ENCODE data around the gene SLC39A5.
A peak's percentile ranks its signal among the peaks of the same experiment; 100 is the strongest.

SLC39A5 gene

GRCh38 chr12:56223571-56224101 lies 6.2 kb upstream of the SLC39A5 start:
- DNase-seq (no peak), ATAC-seq (replicated peaks) (no peak)
- peak overlapping the region; percentile 76 for H3K27ac Mint-ChIP-seq
- H3K4me3 Mint-ChIP-seq: peak overlapping the region; percentile 86 to 92
- H3K4me1 Mint-ChIP-seq: peaks cover 29 to 42% of the 10 kb centered on the region in 2 donors
- no peaks in the 10 kb centered on the region for H3K9me3 Mint-ChIP-seq
- no peaks in the 10 kb centered on the region for H3K27me3 Mint-ChIP-seq
- H3K36me3 Mint-ChIP-seq: peaks cover 9 to 27% of the 10 kb centered on the region in 2 donors

GRCh38 chr12:56224102-56224701 lies 5.6 kb upstream of the SLC39A5 start, which contains the start of gene NABP2:
NABP2 (plus strand) TSS chr12:56224342; CDS start chr12:56224857, 515 bp downstream.
- Mint-ChIP-seq H3K4me3 (peak within 1 kb of the TSS; percentile 86 to 92), H3K9me3 (no peaks in the 10 kb centered on the region), H3K36me3 (peaks cover 11 to 29% of the 10 kb centered on the region in 2 donors), H3K4me1 (peaks cover 29 to 42% of the 10 kb centered on the region in 2 donors), H3K27me3 (no peaks in the 10 kb centered on the region), H3K27ac (peak within 1 kb of the TSS; percentile 91)
- ATAC-seq (replicated peaks) (peak; percentile 83 to 85), DNase-seq (peak; percentile 95)

GRCh38 chr12:56224954-56225353 lies 4.9 kb upstream of the SLC39A5 start:
- Mint-ChIP-seq H3K4me1 (peaks cover 28 to 43% of the 10 kb centered on the region in 2 donors), H3K36me3 (peaks cover 16 to 35% of the 10 kb centered on the region in 2 donors), H3K27me3 (no peaks in the 10 kb centered on the region), H3K9me3 (no peaks in the 10 kb centered on the region), H3K27ac (peak overlapping the region; percentile 91), H3K4me3 (peak overlapping the region; percentile 86 to 92)
- no peak for DNase-seq
- ATAC-seq (replicated peaks): no peak

- Mint-ChIP-seq H3K9me3 (no peaks in the 10 kb centered on the region), H3K27ac (no peak overlapping the region), H3K4me3 (no peak overlapping the region), H3K36me3 (peaks cover 16 to 28% of the 10 kb centered on the region in 2 donors), H3K4me1 (peaks cover 16 to 20% of the 10 kb centered on the region in 2 donors), H3K27me3 (no peaks in the 10 kb centered on the region)
- ATAC-seq (replicated peaks) (no peak), DNase-seq (no peak)
Measured at GRCh38 chr12:56229082-56229481, 769 bp upstream of the SLC39A5 start.

- Mint-ChIP-seq H3K4me1 (peaks cover 4 to 7% of the 10 kb centered on the region in 2 donors), H3K9me3 (no peaks in the 10 kb centered on the region), H3K27ac (peak overlapping the region; percentile 42), H3K4me3 (no peak overlapping the region), H3K36me3 (peaks cover 13 to 24% of the 10 kb centered on the region in 2 donors), H3K27me3 (no peaks in the 10 kb centered on the region)
- ATAC-seq (replicated peaks) (no peak), DNase-seq (no peak)
Measured at GRCh38 chr12:56230432-56231183, 757 bp downstream of the SLC39A5 start.

- Mint-ChIP-seq H3K4me1 (peaks cover 4 to 5% of the 10 kb centered on the region in 2 donors), H3K27ac (no peak overlapping the region), H3K9me3 (no peaks in the 10 kb centered on the region), H3K36me3 (peaks cover 11 to 24% of the 10 kb centered on the region in 2 donors), H3K27me3 (no peaks in the 10 kb centered on the region), H3K4me3 (no peak overlapping the region)
- ATAC-seq (replicated peaks) (no peak), DNase-seq (no peak)
Measured at GRCh38 chr12:56231184-56231582, 1.3 kb downstream of the SLC39A5 start.

- peak overlapping the region; percentile 83 for H3K27ac Mint-ChIP-seq
- ATAC-seq (replicated peaks) (no peak), DNase-seq (no peak)
- peaks cover 4 to 5% of the 10 kb centered on the region in 2 donors for H3K4me1 Mint-ChIP-seq
- peaks cover 2 to 26% of the 10 kb centered on the region in 2 donors for H3K36me3 Mint-ChIP-seq
- no peak overlapping the region for H3K4me3 Mint-ChIP-seq
- no peaks in the 10 kb centered on the region for H3K27me3 Mint-ChIP-seq
- no peaks in the 10 kb centered on the region for H3K9me3 Mint-ChIP-seq
Measured at GRCh38 chr12:56234746-56235436, 5.0 kb downstream of the SLC39A5 start.

GRCh38 chr12:56236091-56236490 lies 6.2 kb downstream of the SLC39A5 start:
- H3K4me1 Mint-ChIP-seq: no peaks in the 10 kb centered on the region
- H3K36me3 Mint-ChIP-seq: peaks cover 7 to 29% of the 10 kb centered on the region in 2 donors
- no peaks in the 10 kb centered on the region for H3K9me3 Mint-ChIP-seq
- H3K27me3 Mint-ChIP-seq: no peaks in the 10 kb centered on the region
- no peak for ATAC-seq (replicated peaks)
- H3K4me3 Mint-ChIP-seq: no peak overlapping the region
- no peak overlapping the region for H3K27ac Mint-ChIP-seq
- DNase-seq: no peak

GRCh38 chr12:56236985-56237384 lies 7.1 kb downstream of the SLC39A5 start:
- H3K27ac Mint-ChIP-seq: no peak overlapping the region
- ATAC-seq (replicated peaks) (no peak), DNase-seq (no peak)
- no peak overlapping the region for H3K4me3 Mint-ChIP-seq
- no peaks in the 10 kb centered on the region for H3K27me3 Mint-ChIP-seq
- peaks cover 2% of the 10 kb centered on the region in 2 donors for H3K4me1 Mint-ChIP-seq
- no peaks in the 10 kb centered on the region for H3K9me3 Mint-ChIP-seq
- peaks cover 12 to 36% of the 10 kb centered on the region in 2 donors for H3K36me3 Mint-ChIP-seq

- no peaks in the 10 kb centered on the region for H3K9me3 Mint-ChIP-seq
- H3K27me3 Mint-ChIP-seq: no peaks in the 10 kb centered on the region
- ATAC-seq (replicated peaks) (no peak), DNase-seq (no peak)
- H3K4me1 Mint-ChIP-seq: peaks cover 7 to 8% of the 10 kb centered on the region in 2 donors
- H3K4me3 Mint-ChIP-seq: no peak overlapping the region
- no peak overlapping the region for H3K27ac Mint-ChIP-seq
- H3K36me3 Mint-ChIP-seq: peaks cover 17 to 42% of the 10 kb centered on the region in 2 donors
Measured at GRCh38 chr12:56237552-56237951, 7.7 kb downstream of the SLC39A5 start.

- peaks cover 21 to 56% of the 10 kb centered on the region in 2 donors for H3K36me3 Mint-ChIP-seq
- DNase-seq: no peak
- ATAC-seq (replicated peaks): no peak
- no peaks in the 10 kb centered on the region for H3K9me3 Mint-ChIP-seq
- no peaks in the 10 kb centered on the region for H3K27me3 Mint-ChIP-seq
- H3K27ac Mint-ChIP-seq: peak overlapping the region; percentile 72
- peaks cover 10 to 11% of the 10 kb centered on the region in 2 donors for H3K4me1 Mint-ChIP-seq
- no peak overlapping the region for H3K4me3 Mint-ChIP-seq
Measured at GRCh38 chr12:56241424-56242303, 11.8 kb downstream of the SLC39A5 start.

- no peak for ATAC-seq (replicated peaks)
- H3K36me3 Mint-ChIP-seq: peaks cover 28 to 56% of the 10 kb centered on the region in 2 donors
Measured at GRCh38 chr12:56242986-56243385, 13.1 kb downstream of the SLC39A5 start.

GRCh38 chr12:56243731-56244181 lies 13.9 kb downstream of the SLC39A5 start:
- DNase-seq: no peak

More at GRCh38 chr12:56242986-56243385, 13.1 kb downstream of the SLC39A5 start:
- no peak for DNase-seq
- Mint-ChIP-seq H3K27ac (no peak overlapping the region), H3K9me3 (no peaks in the 10 kb centered on the region), H3K4me1 (peaks cover 10 to 11% of the 10 kb centered on the region in 2 donors), H3K4me3 (no peak overlapping the region), H3K27me3 (no peaks in the 10 kb centered on the region)

More at GRCh38 chr12:56243731-56244181, 13.9 kb downstream of the SLC39A5 start:
- Mint-ChIP-seq H3K27ac (no peak overlapping the region), H3K4me1 (peaks cover 10 to 11% of the 10 kb centered on the region in 2 donors), H3K36me3 (peaks cover 28 to 56% of the 10 kb centered on the region in 2 donors), H3K4me3 (no peak overlapping the region), H3K27me3 (no peaks in the 10 kb centered on the region), H3K9me3 (no peaks in the 10 kb centered on the region)
- no peak for ATAC-seq (replicated peaks)
